Endodermal cell (in vitro differentiated cells): ENCODE data around the gene FAM221A. TPM values are rescaled to one million over a fixed set of nuclear protein-coding genes. Genes with fewer than 3 reads are reported as not detected.

ENCODE experiments used
- DNase-seq: peaks from one replicate; pipeline ENCODE4 v3.0.0-alpha.2; 2017
- H3K27ac ChIP-seq: 2 replicates; pipeline ENCODE4 v1.5.1; 2013; ENCODE audit warnings: mild to moderate bottlenecking, low read depth, low read length, moderate library complexity
- H3K27me3 ChIP-seq: 2 replicates; pipeline ENCODE4 v1.6.1; 2013; ENCODE audit warnings: mild to moderate bottlenecking, low read length, moderate library complexity; ENCODE audit not compliant: insufficient read depth, control insufficient read depth, poor library complexity, severe bottlenecking
- H3K36me3 ChIP-seq: 2 replicates; pipeline ENCODE4 v1.7.0; 2013; ENCODE audit warnings: mild to moderate bottlenecking, low read length, moderate library complexity; ENCODE audit not compliant: control insufficient read depth, insufficient read depth
- H3K4me1 ChIP-seq: one replicate; pipeline ENCODE4 v1.7.0; 2013; ENCODE audit warnings: low read length; ENCODE audit not compliant: control insufficient read depth, insufficient read depth
- H3K4me3 ChIP-seq: 2 replicates; pipeline ENCODE4 v1.5.1; 2013; ENCODE audit warnings: mild to moderate bottlenecking, low read length, moderate library complexity
- H3K9ac ChIP-seq: 2 replicates; pipeline ENCODE4 v1.6.1; 2013; ENCODE audit warnings: mild to moderate bottlenecking, low read length, moderate library complexity; ENCODE audit not compliant: poor library complexity, severe bottlenecking; ENCODE audit errors: extremely low read depth
- H3K9me3 ChIP-seq: 2 replicates; pipeline ENCODE4 v1.6.1; 2013; ENCODE audit warnings: mild to moderate bottlenecking, low read length, moderate library complexity; ENCODE audit not compliant: control insufficient read depth
- H3K27ac Mint-ChIP-seq: 2 replicates; pipeline ENCODE4 v1.8.0; 2020; ENCODE audit warnings: mixed read lengths
- H3K27me3 Mint-ChIP-seq: 2 replicates; pipeline ENCODE4 v1.8.0; 2021; ENCODE audit warnings: mild to moderate bottlenecking, mixed read lengths; ENCODE audit not compliant: insufficient read depth
- H3K36me3 Mint-ChIP-seq: 2 replicates; pipeline ENCODE4 v1.8.0; 2020; ENCODE audit warnings: low read depth, mixed read lengths
- H3K4me1 Mint-ChIP-seq: 2 replicates; pipeline ENCODE4 v1.8.0; 2020; ENCODE audit warnings: mixed read lengths
- H3K4me3 Mint-ChIP-seq: 2 replicates; pipeline ENCODE4 v1.8.0; 2020; ENCODE audit warnings: mild to moderate bottlenecking, moderate library complexity, mixed read lengths
- H3K9me3 Mint-ChIP-seq: 2 replicates; pipeline ENCODE4 v1.8.0; 2020; ENCODE audit warnings: mild to moderate bottlenecking, mixed read lengths
- WGBS, 2 experiments: methylation state at CpG; one replicate each; pipeline versions ENCODE4 v1.1.5 to v1.1.7; 2013; ENCODE audit warnings: missing lambda C conversion rate in 2 of 2, mixed read lengths in 1 of 2; ENCODE audit not compliant: insufficient coverage in 1 of 2, insufficient read length in 1 of 2; 5-methylcytosine and 5-hydroxymethylcytosine counted together
- total RNA-seq, 2 donors: library from RNA; stranded (reverse); fragmentation: NEBNext Ultra II Directional in 1 of 2; extraction: Animal tissue kit (Norgen Biotek cat#: 25700) in 1 of 2; gene quantifications; 2 replicates in 1 of 2; 3 replicates in 1 of 2; pipeline ENCODE4 v1.2.1, GENCODE V29; 2021
- TF ChIP-seq, protein P1 (sequence below): fragments of 200-600 bp; sonication (generic); conservative IDR thresholded peaks from 2 replicates; pipeline ENCODE4 v1.5.0; 2021; ENCODE audit warnings: antibody characterized with exemption, mild to moderate bottlenecking

FAM221A gene
- total RNA-seq, 2 donors from 2014 or later, result 16.2 to 20.8 TPM

DNA sequence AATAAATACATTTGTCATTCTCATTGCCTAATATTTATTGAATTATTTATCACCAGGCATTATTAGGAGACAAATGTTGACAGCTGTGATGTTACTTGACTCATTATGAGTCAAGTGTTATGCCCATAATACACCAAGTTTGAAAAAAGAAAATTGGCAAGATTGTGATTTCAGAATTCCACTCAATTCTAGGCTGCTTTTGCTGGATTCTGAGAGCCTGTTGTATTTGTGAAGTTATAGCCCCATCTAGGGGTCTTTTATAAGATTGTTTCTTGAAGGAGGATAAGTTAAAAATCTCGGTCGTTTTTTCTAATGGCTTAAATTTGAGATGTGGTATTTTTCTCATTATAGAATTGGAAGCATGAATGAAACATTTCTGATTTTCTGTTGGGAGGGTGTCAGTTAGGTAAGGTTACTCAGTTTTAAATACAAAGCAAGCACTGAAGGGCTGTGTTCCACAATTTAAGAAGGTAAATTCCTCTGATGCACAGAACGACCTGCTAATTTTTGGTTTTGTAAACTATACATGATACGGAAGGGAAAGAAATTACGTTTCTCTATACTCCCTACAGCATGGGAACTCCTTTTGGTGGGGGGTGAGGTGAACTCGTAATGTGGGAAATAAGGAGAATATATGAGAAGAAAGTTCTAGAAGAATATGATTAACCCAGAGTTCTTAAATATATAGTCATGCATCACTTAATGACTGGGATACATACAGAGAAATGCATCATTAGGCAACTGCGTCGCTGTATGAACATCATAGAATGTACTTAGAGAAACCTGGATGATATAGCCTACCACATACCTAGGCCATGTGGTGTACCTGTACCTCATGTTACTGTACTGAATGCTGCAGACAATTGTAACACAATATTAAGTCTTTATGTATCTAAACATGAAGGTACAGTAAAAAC, 32.6 kb downstream of the FAM221A start:
- peaks cover 3% of the 10 kb centered on the region for H3K36me3 Mint-ChIP-seq
- Histone ChIP-seq H3K9ac (no peak overlapping the region), H3K27me3 (no peaks in the 10 kb centered on the region), H3K9me3 (no peaks in the 10 kb centered on the region), H3K4me1 (no peaks in the 10 kb centered on the region), H3K27ac (no peak overlapping the region), H3K36me3 (no peaks in the 10 kb centered on the region), H3K4me3 (no peak overlapping the region)
- TF ChIP-seq, protein P1, sequence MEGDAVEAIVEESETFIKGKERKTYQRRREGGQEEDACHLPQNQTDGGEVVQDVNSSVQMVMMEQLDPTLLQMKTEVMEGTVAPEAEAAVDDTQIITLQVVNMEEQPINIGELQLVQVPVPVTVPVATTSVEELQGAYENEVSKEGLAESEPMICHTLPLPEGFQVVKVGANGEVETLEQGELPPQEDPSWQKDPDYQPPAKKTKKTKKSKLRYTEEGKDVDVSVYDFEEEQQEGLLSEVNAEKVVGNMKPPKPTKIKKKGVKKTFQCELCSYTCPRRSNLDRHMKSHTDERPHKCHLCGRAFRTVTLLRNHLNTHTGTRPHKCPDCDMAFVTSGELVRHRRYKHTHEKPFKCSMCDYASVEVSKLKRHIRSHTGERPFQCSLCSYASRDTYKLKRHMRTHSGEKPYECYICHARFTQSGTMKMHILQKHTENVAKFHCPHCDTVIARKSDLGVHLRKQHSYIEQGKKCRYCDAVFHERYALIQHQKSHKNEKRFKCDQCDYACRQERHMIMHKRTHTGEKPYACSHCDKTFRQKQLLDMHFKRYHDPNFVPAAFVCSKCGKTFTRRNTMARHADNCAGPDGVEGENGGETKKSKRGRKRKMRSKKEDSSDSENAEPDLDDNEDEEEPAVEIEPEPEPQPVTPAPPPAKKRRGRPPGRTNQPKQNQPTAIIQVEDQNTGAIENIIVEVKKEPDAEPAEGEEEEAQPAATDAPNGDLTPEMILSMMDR, result peak; percentile 88
- H3K4me1 Mint-ChIP-seq, result peaks cover 12% of the 10 kb centered on the region
- H3K4me3 Mint-ChIP-seq, result no peak overlapping the region
- H3K27ac Mint-ChIP-seq, result no peak overlapping the region
- peaks cover 4% of the 10 kb centered on the region for H3K9me3 Mint-ChIP-seq
- WGBS, 2 experiments, result 35 to 54% methylated on average over 4 to 7 of the region's 8 CpGs
- no peak for DNase-seq
- no peaks in the 10 kb centered on the region for H3K27me3 Mint-ChIP-seq

DNA sequence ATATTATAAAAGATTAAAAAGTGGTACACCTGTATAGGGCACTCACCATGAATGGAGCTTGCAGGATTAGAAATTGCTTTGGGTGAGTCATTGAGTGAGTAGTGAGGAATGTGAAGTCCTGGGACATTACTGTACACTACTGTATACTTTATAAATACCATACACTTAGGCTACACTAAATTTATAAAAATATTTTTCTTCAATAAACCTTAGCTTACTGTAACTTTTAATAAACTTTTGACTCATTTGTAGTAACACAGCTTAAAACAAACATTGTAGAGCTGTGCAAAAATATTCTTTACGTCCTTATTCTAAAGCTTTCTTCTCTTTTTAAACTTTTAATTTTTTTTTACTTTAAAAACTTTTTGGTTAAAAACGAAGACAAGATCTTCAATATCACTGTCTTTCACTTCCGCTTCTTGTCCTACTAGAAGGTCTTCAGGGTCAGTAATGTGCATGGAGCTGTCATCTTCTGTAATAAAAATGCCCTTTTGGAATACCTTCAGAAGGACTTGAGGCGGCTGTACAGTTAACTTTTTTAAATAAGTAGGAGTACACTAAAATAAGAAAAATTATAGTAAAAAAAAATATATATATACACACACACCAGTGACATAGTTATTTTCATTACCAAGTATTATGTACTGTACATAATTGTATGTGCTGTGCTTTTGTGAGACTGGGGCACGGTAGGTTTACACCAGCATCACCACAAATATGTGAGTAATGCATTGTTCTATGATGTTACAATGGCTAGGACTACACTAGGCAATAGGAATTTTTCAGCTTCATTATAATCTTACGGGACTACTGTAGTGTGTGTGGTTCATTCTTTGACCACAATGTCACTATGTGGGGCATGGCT, 33.5 kb downstream of the FAM221A start:
- H3K27ac Mint-ChIP-seq, result no peak overlapping the region
- H3K9me3 Mint-ChIP-seq, result peaks cover 2% of the 10 kb centered on the region
- peaks cover 12% of the 10 kb centered on the region for H3K4me1 Mint-ChIP-seq
- H3K36me3 Mint-ChIP-seq, result no peaks in the 10 kb centered on the region
- Histone ChIP-seq H3K27me3 (no peaks in the 10 kb centered on the region), H3K4me3 (no peak overlapping the region), H3K27ac (no peak overlapping the region), H3K9ac (no peak overlapping the region), H3K36me3 (no peaks in the 10 kb centered on the region), H3K4me1 (no peaks in the 10 kb centered on the region), H3K9me3 (no peaks in the 10 kb centered on the region)
- no peak overlapping the region for H3K4me3 Mint-ChIP-seq
- no peaks in the 10 kb centered on the region for H3K27me3 Mint-ChIP-seq
- TF ChIP-seq, protein P1, result no peak
- WGBS, 2 experiments, result 88 to 90% methylated on average over 2 to 5 of the region's 6 CpGs
- no peak for DNase-seq

DNA sequence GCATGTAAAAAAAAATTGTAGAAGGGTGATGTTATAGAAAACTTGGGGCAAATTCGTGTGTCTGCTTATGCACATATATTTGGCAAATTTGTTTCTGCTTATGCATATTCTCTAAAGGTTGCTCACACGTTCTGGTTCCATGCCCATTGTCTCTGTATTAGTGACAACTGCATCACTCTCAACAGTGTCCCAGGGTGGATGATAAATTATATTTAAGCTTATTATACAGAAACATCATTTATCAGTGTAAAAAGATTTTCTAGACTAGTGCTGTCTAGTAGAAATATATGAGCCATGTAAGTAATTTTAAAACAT, 34.1 kb downstream of the FAM221A start:
- DNase-seq, result no peak
- WGBS, 2 experiments, result 40 to 58% methylated on average over 1 to 2 of the region's 2 CpGs
- Mint-ChIP-seq H3K36me3 (no peaks in the 10 kb centered on the region), H3K4me1 (peaks cover 12% of the 10 kb centered on the region), H3K9me3 (peaks cover 2% of the 10 kb centered on the region), H3K4me3 (no peak overlapping the region), H3K27me3 (no peaks in the 10 kb centered on the region), H3K27ac (no peak overlapping the region)
- Histone ChIP-seq H3K27me3 (no peaks in the 10 kb centered on the region), H3K36me3 (no peaks in the 10 kb centered on the region), H3K9me3 (no peaks in the 10 kb centered on the region), H3K9ac (no peak overlapping the region), H3K4me1 (no peaks in the 10 kb centered on the region), H3K4me3 (no peak overlapping the region), H3K27ac (no peak overlapping the region)
- TF ChIP-seq, protein P1, result no peak
